ENCODE data around the gene ATP9A. TPM values are rescaled to one million over a fixed set of nuclear protein-coding genes. Genes with fewer than 3 reads are reported as not detected.
"Not testable (repeated sequence)": the region's sequence is repeated elsewhere in the genome, so short reads cannot be mapped to it uniquely, and the experiment has no call there.

ATP9A gene
- total RNA-seq = 31.1 TPM in 2 replicates

DNA sequence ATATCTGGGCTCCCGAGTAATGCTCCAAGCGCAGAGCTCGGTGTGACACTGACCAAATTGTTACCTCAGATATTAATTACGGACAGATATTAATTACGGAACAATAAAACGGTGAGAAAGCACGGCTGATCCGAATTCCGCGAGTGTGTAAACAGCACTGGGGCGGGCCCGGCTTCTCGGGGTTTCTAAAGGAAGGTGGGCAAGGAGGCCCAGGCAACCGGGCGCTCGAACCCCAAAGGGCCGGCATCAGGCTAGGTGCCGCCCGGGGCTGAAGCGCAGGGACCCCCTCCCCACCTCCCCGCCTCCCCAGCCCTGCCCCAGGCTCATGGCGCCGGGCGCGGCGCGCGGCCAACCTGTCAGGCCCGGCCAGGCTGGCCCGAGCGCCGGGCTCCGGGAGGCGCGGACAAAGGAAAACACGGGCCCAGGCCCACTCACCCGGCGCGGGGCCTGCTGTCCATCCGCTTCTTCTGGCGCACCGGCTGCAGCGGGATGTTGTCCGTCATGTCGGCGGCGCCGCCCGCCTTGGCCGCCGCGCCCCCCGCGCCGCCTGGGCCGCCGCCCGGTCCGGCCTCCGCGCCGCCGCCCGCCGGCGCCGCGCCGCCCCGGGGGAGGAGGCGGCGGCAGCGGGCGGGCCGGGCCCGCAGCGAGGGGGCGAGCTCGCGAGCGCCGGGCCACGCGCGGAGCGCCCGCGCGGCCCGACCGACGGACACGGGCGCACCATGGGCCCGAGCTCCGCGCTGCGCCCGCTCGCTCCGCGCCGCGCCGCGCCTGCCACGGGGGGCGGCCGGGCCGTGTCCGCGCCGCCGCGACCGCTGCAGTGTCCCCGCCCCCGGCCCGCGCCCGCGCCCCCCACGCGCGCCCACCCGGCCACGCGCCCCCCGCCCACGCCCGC, at the start of gene ATP9A:
Gene ATP9A, minus strand, starts transcription at position 524 of the 892 bp plus-strand sequence. Its CDS starts 21 bp downstream, at position 503.
- no peak for DNase-seq (ENCODE audit: low read depth, low spot score)

DNA sequence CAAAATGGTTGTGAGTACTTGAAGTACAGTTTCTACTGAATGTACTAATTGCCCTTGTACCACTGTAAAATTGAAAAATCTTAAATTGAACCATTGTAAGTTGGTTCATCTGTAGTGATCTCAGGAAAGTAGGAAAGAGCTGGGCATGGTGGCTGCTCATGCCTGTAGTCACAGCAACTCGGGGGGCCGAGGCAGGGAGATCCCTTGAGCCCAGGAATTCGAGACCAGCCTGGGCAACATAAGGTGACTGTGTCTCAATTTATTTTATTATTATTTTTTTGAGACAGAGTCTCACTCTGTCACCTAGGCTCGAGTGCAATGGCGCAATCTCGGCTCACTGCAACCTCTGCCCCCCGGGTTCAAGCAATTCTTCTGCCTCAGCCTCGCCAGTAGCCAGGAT, 48.7 kb upstream of the ATP9A start:
- not testable (repeated sequence) for DNase-seq (ENCODE audit: low read depth, low spot score)

DNA sequence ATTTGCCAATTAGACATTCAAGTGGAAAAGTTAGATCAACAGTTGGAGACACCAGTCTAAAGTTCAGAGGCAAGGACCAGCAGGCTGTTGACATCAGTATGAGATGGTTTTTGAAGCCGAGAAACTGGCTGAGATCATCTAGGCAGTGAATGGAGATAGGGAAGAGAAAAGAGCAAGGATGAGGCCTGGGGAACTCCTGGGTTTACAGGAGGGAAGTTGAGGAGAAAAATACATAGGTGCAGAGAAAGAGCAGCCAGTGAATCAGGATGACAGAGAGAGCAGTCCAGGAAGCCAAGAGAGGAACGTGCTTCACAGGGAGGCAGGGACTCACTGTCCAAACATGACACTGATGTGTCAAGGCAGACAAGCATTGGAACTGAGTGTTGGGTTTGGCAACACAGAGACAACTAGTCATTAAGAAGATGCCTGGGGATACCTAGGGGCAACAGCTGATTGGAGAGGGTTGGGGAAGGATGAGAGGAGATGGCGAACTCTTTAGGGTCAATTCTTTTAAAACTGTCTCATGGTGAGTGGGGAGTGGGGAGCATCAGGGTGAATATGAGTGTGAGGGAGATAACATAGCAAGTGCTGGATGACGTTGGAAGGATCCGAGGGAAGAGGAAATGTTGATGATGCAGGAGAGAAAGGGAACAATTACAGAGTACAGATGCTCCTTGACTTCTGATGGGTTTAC, 47.3 kb upstream of the ATP9A start:
- DNase-seq (ENCODE audit: low read depth, low spot score) = no peak

- DNase-seq (ENCODE audit: low read depth, low spot score) = no peak
Observed at GRCh38 chr20:51812861-51813260, 44.7 kb upstream of the ATP9A start.

GRCh38 chr20:51811514-51812128, 43.4 kb upstream of the ATP9A start:
- DNase-seq (ENCODE audit: low read depth, low spot score) = no peak

GRCh38 chr20:51811042-51811355, 42.8 kb upstream of the ATP9A start:
- DNase-seq (ENCODE audit: low read depth, low spot score) = no peak

DNA sequence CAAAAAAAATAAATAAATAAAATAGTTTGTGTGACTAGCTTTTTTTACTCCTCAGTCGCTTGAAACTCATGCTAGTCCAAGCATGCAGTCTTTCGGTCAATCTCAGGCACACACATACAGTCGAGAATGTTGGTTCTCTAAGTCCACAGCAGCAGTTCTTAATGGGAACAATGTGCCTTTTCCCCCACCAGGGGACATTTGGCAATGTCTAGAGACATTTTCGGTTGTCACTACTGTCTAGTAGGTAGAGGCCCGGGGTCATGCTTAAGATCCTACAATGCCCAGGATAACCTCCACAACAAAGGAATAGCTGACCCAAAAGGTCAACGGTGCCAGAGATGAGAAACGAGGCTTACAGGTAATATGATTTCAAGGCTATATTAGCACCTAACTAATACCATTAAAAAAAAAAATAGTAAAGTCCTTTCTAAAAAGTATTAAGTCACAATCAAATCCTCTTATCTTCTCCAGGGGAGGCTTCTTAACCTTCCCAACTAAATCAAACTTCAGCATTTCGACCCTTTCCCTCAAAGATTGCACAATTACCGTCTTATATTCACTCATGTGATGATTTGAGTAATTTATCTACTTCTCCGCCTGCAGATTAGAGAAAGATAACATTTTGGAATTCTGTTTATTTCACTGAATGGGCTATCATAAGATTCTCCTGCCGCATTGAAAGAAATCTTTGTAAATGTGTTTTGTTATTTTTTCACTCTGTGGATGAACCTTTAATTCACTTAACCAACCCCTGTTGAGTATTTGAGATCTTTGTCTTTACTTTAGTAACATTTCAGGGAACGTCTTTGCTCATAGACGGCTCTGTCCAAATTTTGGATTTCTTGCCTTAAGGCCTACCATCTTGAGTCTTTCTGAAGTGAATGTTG, 42.2 kb upstream of the ATP9A start:
- no peak for DNase-seq (ENCODE audit: low read depth, low spot score)

DNA sequence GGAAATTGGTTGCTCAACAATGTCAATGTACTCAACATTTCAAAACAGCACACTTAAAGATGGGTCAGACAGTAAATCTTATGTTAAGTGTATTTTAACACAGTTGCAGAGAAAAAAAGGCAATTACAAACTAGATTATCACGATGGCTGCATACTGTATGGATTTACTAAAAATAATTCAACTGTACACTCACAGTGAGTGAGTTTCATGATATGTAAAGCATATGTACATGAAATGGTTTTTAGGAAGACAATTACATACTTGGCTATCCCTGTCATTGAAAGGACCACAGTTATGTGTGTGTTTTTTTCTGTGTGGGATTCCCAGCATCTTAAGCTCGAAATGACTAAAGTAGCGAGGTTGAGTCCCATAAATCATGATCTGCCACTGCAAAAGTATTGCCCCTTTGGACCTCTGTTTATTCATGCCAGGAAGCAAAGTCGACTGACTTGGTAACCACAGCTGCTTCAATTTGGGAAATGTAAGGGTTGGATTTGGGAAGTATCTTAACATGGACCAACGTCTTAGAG, 39.6 kb upstream of the ATP9A start:
- DNase-seq (ENCODE audit: low read depth, low spot score) = no peak

DNA sequence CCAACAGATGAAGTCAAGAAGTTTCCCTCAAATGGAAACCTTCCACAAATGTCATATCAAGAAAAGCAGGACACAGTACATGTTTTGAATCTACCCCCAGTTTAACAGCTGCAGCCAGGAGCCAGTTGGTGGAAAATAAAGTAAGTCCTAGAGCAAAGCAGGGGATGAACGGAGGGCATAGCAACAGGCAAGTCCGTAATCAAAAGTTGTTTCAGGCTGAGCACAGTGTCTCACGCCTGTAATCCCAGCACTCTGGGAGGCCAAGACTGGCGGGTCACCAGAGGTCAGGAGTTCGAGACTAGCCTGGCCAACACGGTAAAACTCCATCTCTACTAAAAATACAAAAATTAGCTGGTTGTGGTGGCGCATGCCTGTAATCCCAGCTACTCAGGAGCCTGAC, 36.6 kb upstream of the ATP9A start:
- DNase-seq (ENCODE audit: low read depth, low spot score) = no peak

DNA sequence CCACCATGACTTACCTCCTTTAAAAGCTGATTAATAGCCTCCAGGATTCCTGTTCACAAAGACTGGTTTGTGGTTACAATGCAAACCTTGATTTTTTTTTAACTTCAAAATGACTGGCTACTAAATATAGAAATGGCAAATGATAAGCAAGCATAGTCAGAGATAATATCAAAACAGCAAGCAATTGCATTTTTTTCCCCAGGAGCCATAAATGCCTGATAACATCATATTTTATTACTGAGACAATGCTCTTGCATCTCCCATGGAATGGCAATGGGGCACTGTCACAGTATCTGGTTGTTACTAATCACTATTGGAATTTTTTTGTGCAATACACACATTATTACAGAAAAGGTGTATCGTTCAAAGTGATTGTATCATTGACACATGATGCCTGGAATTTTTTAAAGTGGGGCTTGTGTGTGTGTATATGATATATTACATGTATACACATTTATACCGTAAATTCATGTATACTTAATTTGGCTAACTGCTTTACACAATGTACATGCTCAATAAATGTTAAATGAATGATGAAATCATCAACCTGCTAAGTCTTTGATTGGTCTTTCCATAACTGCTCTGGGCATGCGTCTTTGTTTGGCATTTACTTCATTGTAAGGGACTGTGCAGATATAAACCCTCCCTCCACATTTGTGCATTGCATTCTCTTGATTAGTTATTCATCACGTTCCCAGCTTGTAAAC, 35.1 kb upstream of the ATP9A start:
- no peak for DNase-seq (ENCODE audit: low read depth, low spot score)

DNA sequence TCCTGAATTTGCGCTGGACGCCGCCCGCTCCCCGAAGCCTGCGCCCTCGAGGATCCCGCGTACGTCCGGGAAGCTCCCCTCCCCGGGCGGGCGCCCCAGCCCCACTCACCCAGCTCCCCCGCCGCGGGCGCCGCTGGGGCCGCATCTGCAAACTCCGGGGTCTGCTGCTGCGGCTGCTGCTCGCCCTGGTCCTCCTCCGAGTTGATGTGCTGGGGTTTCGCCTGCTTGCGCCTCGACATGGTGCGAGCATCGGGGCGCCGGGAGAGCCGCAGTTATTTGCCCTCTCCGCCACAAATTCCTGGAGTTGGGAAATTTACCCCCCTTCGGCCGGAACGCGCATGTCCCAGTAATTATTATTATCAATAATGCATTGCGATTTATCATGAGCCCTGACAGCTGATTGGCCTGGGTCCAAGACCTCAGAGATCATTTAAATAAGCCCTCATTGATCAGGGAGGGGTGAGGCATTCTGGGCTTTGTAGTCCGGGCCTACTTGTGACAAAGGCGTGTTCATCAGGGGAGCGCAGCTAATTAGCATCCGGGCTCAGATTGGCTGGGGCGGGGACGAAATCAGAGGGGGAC, 34.1 kb upstream of the ATP9A start, which contains the start of gene SALL4:
Gene SALL4, minus strand, starts transcription at position 352 of the 582 bp plus-strand sequence. Its CDS starts 113 bp downstream, at position 239.
- DNase-seq (ENCODE audit: low read depth, low spot score) = no peak

- DNase-seq (ENCODE audit: low read depth, low spot score) = no peak
Observed at GRCh38 chr20:51801823-51802123, 33.6 kb upstream of the ATP9A start.

DNA sequence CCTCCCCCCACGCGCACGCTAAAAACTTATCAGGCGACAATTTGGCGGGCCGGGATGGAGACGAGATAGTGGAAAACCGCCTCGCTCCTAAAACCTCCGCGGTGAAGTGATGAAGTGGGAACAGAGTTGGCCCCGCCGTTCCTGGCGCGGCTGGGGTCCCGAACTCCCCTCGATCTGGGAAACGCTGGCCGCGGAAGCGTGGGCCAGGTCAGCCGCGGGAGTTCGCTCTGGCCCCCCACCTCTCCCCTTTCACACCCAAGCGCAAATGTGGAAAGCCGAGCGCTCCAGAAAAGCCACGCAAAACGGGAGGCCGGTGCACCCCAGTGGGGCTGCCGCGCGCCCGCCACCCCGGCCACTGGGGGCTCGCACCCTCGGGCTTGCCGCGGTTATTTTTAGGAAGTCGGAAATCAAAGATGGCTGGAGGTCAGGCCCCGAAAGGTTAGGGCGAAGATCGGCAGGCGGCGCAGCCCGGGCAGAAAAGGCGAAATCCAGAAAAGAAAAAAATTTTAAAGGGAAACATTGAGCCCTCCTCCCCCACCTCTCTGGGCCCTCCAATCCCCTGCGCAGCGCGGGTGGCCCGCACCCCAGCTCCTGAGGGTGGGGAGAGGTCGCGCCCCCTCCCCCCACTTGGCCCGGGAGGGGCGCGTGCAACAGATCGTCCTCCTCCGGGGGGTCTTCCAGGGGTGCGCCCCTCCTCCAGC, 33.1 kb upstream of the ATP9A start:
- DNase-seq (ENCODE audit: low read depth, low spot score) = no peak

GRCh38 chr20:51800872-51801121, 32.6 kb upstream of the ATP9A start:
- no peak for DNase-seq (ENCODE audit: low read depth, low spot score)

GRCh38 chr20:51800060-51800871, 32.1 kb upstream of the ATP9A start:
- no peak for DNase-seq (ENCODE audit: low read depth, low spot score)

GRCh38 chr20:51799401-51799860, 31.2 kb upstream of the ATP9A start:
- no peak for DNase-seq (ENCODE audit: low read depth, low spot score)

GRCh38 chr20:51797357-51798025, 29.3 kb upstream of the ATP9A start:
- no peak for DNase-seq (ENCODE audit: low read depth, low spot score)

GRCh38 chr20:51796340-51796739, 28.1 kb upstream of the ATP9A start:
- DNase-seq (ENCODE audit: low read depth, low spot score) = no peak

Measured in pulmonary artery endothelial cell (primary cell).